GM12892 (cell line): ENCODE results near the gene ZNF324B.
"Not testable (repeated sequence)": the region's sequence is repeated elsewhere in the genome, so short reads cannot be mapped to it uniquely, and the experiment has no call there.

Experiments
- DNase-seq: peaks from one replicate; pipeline ENCODE4 v3.0.0; 2011; ENCODE audit not compliant: insufficient read length
- FAIRE-seq: peaks from 2 replicates; lab custom pipeline; 2011; peaks lifted over from hg19 to GRCh38; lab: Jason Lieb, UNC
- POLR2A ChIP-seq: IDR thresholded peaks from 2 replicates; pipeline ENCODE4 v1.6.1; 2011; ENCODE audit warnings: low read depth, low read length, control low read depth
- POLR2AphosphoS5 ChIP-seq: IDR thresholded peaks from 2 replicates; pipeline ENCODE4 v1.6.1; 2011; ENCODE audit warnings: low read depth, low read length, control low read depth
- TAF1 ChIP-seq: IDR thresholded peaks from 2 replicates; pipeline ENCODE4 v1.6.1; 2011; ENCODE audit warnings: low read depth, mild to moderate bottlenecking, control low read depth, low read length, borderline replicate concordance

Gene ZNF324B

GRCh38 chr19:58475714-58476497, 24.5 kb downstream of the ZNF324B start, which contains the start of gene ZNF446:
Gene ZNF446, plus strand, starts transcription at chr19:58476352. Its CDS starts 867 bp downstream, at chr19:58477219.
- TF ChIP-seq POLR2AphosphoS5 (peak; percentile 18; the same call in 1 of the 2 replicates), POLR2A (peak; percentile 68; the same call in 1 of the 2 replicates), TAF1 (no peak)
- FAIRE-seq: peak; percentile 100

DNA sequence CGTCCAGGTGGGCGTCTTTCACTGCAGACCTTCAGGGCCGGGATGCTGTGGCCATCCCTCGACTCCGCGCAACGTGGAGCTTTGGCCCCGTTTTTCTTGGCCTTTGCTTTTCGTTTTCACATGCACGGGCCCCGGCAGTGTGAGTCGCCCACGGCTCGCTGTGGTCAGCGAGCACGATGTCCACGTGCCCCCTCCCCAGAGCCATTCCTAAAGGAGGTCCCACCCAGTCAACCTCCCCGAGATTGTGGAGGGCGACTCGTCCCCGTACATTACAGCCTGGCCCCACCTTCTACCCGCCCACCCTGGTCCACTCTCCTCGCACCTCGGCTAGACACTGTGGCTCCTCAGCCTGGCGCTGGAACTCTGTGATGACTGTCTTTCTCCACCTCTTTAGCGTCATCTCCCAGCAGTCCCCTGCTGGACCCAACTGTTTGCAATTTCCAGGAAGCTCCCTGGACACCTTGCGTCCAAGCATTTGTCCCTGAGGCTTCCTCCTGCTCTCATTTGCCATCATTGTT, 25.1 kb downstream of the ZNF324B start:
- TF ChIP-seq POLR2A: no peak
- no peak for TF ChIP-seq TAF1
- no peak for TF ChIP-seq POLR2AphosphoS5
- DNase-seq (no peak), FAIRE-seq (no peak)

More at GRCh38 chr19:58475714-58476497, 24.5 kb downstream of the ZNF324B start, which contains the start of gene ZNF446:
- DNase-seq: peak; percentile 99

DNA sequence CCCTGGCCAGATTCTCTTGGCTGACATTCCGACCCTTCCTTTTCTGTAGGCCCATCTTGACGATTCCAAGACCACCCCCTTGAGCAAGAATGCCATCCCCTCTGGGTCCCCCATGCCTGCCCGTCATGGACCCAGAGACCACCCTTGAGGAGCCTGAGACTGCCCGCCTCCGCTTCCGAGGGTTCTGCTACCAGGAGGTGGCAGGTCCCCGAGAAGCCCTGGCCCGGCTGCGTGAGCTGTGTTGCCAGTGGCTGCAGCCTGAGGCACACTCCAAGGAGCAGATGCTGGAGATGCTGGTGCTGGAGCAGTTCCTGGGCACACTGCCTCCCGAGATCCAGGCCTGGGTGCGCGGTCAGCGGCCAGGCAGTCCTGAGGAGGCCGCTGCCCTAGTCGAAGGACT, 25.7 kb downstream of the ZNF324B start:
- DNase-seq (no peak), FAIRE-seq (no peak)
- TF ChIP-seq POLR2AphosphoS5: no peak
- no peak for TF ChIP-seq TAF1
- TF ChIP-seq POLR2A: no peak

GRCh38 chr19:58477871-58478270, 26.4 kb downstream of the ZNF324B start:
- no peak for TF ChIP-seq POLR2AphosphoS5
- TF ChIP-seq TAF1: no peak
- no peak for TF ChIP-seq POLR2A
- DNase-seq (no peak), FAIRE-seq (no peak)

DNA sequence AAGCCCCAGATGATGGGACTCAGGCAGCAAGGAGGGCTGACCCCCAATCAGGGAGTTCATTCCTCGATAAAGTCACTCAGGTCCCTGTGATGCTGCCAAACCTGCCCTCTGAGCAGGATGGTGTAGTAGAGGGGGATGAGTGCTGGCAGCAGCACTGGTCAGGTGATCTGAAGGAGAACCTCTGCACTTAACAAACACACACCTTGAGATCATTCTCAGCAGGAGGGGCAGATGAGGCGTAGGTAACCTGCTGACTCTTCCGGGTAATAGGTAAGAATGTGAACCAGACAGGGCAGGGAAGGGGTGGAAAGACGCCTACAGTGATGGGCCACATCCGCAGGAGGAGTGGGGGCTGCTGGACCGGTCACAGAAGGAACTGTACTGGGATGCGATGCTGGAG, 27.9 kb downstream of the ZNF324B start:
- no peak for FAIRE-seq
- TF ChIP-seq TAF1 (no peak), POLR2A (no peak), POLR2AphosphoS5 (no peak)
- DNase-seq: no peak

DNA sequence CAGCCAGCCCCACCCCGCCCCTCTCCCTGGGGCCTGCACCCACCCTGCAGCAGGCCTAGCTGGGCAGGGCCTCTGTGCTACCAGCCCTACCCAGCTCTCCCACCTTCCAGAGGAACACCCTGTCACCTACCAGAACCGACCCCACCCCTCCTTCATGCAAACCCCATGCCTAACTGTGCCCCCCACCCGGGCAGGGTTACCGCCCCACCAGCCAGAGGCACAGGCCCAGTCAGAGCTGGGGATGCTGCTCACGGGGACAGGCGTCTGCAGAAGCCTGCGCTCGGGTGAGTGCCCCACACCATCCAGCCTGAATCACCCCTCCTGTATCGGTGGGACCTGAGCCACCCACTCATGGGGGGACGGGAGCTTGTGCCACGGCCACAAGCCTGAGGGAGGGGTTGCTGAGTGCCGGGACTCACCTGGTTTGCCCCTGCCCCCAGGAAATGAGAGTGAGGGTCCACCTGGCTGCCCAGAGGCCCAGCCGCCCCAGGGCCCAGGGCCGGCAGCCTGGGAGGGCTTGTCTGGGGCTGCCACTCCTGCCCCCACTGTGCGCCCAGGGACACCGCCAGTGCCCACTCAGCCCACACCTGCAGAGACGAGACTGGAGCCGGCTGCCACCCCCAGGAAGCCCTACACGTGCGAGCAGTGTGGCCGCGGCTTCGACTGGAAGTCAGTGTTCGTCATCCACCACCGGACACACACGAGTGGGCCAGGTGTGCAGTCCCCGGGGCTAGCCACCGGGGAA, 28.5 kb downstream of the ZNF324B start:
- FAIRE-seq: no peak
- TF ChIP-seq POLR2A: no peak
- TF ChIP-seq POLR2AphosphoS5: no peak
- TF ChIP-seq TAF1: no peak
- DNase-seq: no peak

GRCh38 chr19:58480481-58480830, 29.0 kb downstream of the ZNF324B start:
- DNase-seq (no peak), FAIRE-seq (no peak)
- no peak for TF ChIP-seq TAF1
- TF ChIP-seq POLR2AphosphoS5: no peak
- no peak for TF ChIP-seq POLR2A

- FAIRE-seq (no peak), DNase-seq (no peak)
- TF ChIP-seq POLR2AphosphoS5 (no peak), POLR2A (no peak), TAF1 (no peak)
These were observed 29.4 kb downstream of the ZNF324B start for GRCh38 chr19:58480831-58481230.

DNA sequence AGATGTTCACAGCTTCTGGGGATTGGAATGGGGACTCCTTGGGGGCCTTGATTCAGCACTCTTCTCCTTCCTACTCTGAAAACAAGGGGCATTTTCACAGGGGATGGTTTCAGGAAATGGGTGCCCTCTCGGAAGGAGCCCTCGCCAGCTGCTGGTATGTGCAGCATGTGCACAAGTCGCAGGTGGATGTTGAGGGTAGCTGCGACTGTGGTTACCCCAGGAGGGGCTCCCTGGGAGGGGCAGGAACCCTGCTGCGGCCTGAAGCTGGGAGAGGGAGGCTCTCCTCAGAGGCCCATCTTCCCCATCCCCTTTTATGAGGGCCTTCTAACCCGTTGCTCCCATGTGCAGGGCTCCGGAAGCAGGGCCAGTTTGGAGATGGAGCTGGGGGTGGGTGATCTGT, 30.9 kb downstream of the ZNF324B start:
- no peak for FAIRE-seq
- TF ChIP-seq TAF1: no peak
- no peak for TF ChIP-seq POLR2A
- TF ChIP-seq POLR2AphosphoS5: no peak
- DNase-seq: no peak

DNA sequence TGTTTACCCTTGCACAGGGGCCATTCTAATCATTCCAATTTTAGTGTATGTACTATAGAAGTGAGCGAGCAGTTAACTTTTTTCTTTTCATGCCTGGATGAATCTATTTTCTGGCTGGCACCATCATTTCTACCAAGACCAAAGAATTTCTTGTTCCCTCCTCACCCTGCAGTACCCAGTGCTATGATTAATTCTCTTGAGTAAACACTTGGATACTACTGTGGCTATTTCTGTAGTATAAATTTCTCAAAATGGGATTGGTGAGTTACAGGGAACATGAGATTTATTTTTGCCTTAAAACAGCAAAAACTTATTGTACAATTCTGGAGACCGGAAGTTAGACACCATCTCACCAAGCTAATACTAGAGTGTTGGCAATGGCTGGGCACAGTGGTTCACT, 32.4 kb downstream of the ZNF324B start:
- DNase-seq (no peak), FAIRE-seq (no peak)
- TF ChIP-seq POLR2A (no peak), POLR2AphosphoS5 (no peak), TAF1 (no peak)

GRCh38 chr19:58484349-58484748, 32.9 kb downstream of the ZNF324B start:
- FAIRE-seq, DNase-seq: not testable (repeated sequence)
